Activated CD8-positive, alpha-beta T cell treated with anti-CD3 and anti-CD28 coated beads for 36 hours (primary cell): ENCODE results near the gene CCAR1. TPM values are rescaled to one million over a fixed set of nuclear protein-coding genes. Genes with fewer than 3 reads are reported as not detected.
"Not testable (repeated sequence)": the region's sequence is repeated elsewhere in the genome, so short reads cannot be mapped to it uniquely, and the experiment has no call there.

Source experiments
- ATAC-seq: fragments of 200-7000 bp; cut with Tn5 transposase; one replicate; pipeline ENCODE4 v1.10.0; 2021; ENCODE audit warnings: mild to moderate bottlenecking, moderate library complexity
- CTCF ChIA-PET: fragments of 350-600 bp; sonication (Branson Sonifier 250); formaldehyde crosslinking; loops from one replicate; lab custom pipeline; 2021; ENCODE audit warnings: antibody characterized with exemption; lab: Charles Lee
- POLR2A ChIA-PET: fragments of 350-600 bp; sonication (Branson Sonifier 250); formaldehyde crosslinking; loops from one replicate; lab custom pipeline; 2021; ENCODE audit warnings: antibody characterized with exemption; lab: Charles Lee
- DNase-seq: peaks from one replicate; pipeline ENCODE4 v3.0.0-alpha.2; 2020
- H3K27ac Mint-ChIP-seq: one replicate; pipeline ENCODE4 v1.8.0; 2021; ENCODE audit warnings: mild to moderate bottlenecking, mixed read lengths
- H3K27me3 Mint-ChIP-seq: one replicate; pipeline ENCODE4 v1.8.0; 2021; ENCODE audit warnings: mixed read lengths
- H3K36me3 Mint-ChIP-seq: one replicate; pipeline ENCODE4 v1.8.0; 2021; ENCODE audit warnings: low read depth, mixed read lengths
- H3K4me1 Mint-ChIP-seq: one replicate; pipeline ENCODE4 v1.8.0; 2021; ENCODE audit warnings: low read depth, mixed read lengths
- H3K4me3 Mint-ChIP-seq: one replicate; pipeline ENCODE4 v1.8.0; 2021; ENCODE audit warnings: mild to moderate bottlenecking, moderate library complexity, mixed read lengths
- H3K9me3 Mint-ChIP-seq: one replicate; pipeline ENCODE4 v1.8.0; 2021; ENCODE audit warnings: mixed read lengths
- intact Hi-C: fragments of 100-400 bp; cut with micrococcal nuclease; formaldehyde crosslinking; loops from one replicate; pipeline ENCODE4 v1.10.0; 2022
- total RNA-seq, 2 experiments: library from RNA; stranded (reverse); gene quantifications; one replicate each; pipeline ENCODE4 v1.2.3, GENCODE V29; 2021
- TF ChIP-seq, protein P1 (sequence below): fragments of 200-600 bp; IDR thresholded peaks from one replicate; pipeline ENCODE4 v1.8.0; 2022; ENCODE audit warnings: antibody characterized with exemption, mild to moderate bottlenecking

CCAR1 gene
- total RNA-seq, 2 experiments from 2014 or later = 86.3 to 101 TPM

DNA sequence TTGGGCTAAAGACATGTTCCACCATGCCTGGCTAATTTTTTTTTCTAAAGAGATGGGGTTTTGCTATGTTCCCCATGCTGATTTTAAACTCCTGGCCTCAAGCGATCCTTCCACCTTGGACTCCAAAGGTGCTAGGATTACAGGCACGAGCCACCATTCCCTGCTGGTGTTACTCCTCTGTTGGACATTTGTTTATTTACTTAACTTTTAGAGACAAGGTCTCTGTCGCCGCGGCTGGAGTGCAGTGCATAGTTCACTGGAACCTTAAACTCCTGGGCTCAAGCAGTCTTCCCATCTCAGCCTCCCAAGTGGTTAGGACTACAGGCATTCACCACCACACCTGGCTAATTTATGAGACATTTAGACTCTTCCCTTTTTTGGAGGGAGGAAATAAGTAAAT lies 38.9 kb downstream of the CCAR1 start:
- ChIA-PET POLR2A (no interaction called here), CTCF (no interaction called here)
- ATAC-seq (no peak), DNase-seq (no peak)
- no peak overlapping the region for H3K4me3 Mint-ChIP-seq
- intact Hi-C loops = no loop called here
- H3K4me1 Mint-ChIP-seq = no peaks in the 10 kb centered on the region
- no peaks in the 10 kb centered on the region for H3K27me3 Mint-ChIP-seq
- H3K27ac Mint-ChIP-seq = no peak overlapping the region
- TF ChIP-seq, protein P1, sequence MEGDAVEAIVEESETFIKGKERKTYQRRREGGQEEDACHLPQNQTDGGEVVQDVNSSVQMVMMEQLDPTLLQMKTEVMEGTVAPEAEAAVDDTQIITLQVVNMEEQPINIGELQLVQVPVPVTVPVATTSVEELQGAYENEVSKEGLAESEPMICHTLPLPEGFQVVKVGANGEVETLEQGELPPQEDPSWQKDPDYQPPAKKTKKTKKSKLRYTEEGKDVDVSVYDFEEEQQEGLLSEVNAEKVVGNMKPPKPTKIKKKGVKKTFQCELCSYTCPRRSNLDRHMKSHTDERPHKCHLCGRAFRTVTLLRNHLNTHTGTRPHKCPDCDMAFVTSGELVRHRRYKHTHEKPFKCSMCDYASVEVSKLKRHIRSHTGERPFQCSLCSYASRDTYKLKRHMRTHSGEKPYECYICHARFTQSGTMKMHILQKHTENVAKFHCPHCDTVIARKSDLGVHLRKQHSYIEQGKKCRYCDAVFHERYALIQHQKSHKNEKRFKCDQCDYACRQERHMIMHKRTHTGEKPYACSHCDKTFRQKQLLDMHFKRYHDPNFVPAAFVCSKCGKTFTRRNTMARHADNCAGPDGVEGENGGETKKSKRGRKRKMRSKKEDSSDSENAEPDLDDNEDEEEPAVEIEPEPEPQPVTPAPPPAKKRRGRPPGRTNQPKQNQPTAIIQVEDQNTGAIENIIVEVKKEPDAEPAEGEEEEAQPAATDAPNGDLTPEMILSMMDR = no peak
- peaks cover 37% of the 10 kb centered on the region for H3K36me3 Mint-ChIP-seq
- H3K9me3 Mint-ChIP-seq = no peaks in the 10 kb centered on the region

DNA sequence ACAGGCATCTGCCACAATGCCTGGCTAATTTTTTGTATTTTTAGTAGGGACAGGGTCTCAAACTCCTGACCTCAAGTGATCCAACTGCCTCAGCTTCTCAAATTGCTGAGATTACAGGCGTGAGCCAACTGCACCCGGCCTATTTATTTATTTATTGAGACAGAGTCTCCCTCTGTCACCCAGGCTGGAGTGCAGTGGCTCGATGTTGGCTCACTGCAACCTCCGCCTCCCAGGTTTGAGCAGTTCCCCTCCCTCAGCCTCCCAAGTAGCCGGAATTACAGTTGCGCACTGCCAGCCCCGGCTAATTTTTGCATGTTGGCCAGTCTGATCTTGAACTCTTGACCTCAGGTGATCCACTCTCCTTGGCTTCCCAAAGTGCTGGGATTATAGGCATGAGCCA lies 46.4 kb downstream of the CCAR1 start:
- intact Hi-C loops, POLR2A ChIA-PET, H3K27ac Mint-ChIP-seq, DNase-seq, H3K4me1 Mint-ChIP-seq, CTCF ChIA-PET, H3K4me3 Mint-ChIP-seq, H3K9me3 Mint-ChIP-seq, H3K27me3 Mint-ChIP-seq, ATAC-seq: not testable (repeated sequence)
- H3K36me3 Mint-ChIP-seq = peaks cover 37% of the 10 kb centered on the region

DNA sequence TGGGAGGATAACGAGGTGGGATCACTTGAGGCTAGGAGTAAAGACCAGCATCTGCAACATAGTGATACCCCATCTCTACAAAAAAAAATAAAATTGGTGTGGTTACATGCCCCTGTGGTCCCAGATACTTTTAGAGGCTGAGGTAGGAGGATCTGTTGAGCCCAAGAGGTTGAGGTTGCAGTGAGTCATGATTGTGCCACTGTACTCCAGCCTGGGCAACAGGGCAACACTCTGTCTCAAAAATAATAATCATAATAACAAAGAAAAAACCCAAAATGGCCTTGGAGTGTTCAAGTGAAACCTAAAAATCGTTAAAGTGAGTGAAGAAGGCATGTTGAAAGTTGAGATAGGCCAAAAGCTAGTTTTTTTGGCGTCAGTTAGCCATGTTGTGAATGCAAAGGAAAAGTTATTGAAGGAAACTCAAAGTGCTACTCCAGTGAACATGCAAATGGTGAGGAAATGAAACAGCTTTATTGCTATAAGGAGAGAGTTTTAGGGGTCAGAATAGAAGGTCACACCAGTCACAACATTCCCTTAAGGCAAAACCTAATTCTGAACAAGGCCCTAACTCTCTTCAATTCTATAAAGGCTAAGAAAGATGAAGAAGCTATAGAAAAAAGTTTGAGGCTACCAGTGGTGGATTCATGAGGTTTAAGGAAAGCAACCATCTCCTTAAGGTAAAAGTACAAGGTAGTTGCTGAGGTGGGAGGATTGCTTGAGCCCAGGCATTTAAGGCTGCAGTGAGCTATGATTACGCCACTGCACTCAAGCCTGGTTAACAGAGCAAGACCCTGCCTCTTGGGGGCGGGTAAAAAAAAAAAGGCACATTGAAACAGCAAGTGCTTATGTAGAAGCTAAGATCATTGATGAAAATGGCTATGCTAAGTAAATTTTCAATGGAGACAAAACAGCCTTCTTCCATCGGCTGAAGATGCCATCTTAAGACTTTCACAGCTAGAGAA lies 60.9 kb downstream of the CCAR1 start:
- ChIA-PET POLR2A (no interaction called here), CTCF (interaction anchor here (1.0 kb wide), 1 partner anchor 46 kb away, joined by 3 read pairs; the partner anchor contains the start of gene STOX1)
- ATAC-seq = no peak
- TF ChIP-seq, protein P1 = no peak
- H3K36me3 Mint-ChIP-seq = peaks cover 52% of the 10 kb centered on the region
- DNase-seq = no peak
- H3K4me3 Mint-ChIP-seq = no peak overlapping the region
- intact Hi-C loops = no loop called here
- no peaks in the 10 kb centered on the region for H3K27me3 Mint-ChIP-seq
- H3K27ac Mint-ChIP-seq = peak overlapping the region; percentile 61
- H3K4me1 Mint-ChIP-seq = no peaks in the 10 kb centered on the region
- no peaks in the 10 kb centered on the region for H3K9me3 Mint-ChIP-seq

DNA sequence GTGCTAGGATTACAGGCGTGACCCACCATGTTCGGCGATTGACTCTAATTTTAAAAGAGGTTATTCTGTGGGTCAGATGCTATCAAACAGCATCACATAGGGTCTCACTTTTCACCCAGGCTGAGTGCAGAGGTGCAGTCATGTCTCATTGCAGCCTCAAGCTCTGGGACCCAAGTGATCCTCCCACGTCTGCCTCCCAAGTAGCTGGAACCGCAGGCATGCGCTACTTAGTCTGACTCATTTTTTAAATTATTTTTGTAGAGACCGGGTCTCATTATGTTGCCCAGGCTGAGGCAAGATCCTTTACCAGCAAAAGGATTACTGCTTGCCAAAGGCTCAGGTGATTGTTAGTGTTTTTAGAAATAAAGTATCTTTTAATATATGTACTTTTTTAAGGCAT lies 63.4 kb downstream of the CCAR1 start:
- Mint-ChIP-seq H3K36me3 (peaks cover 45% of the 10 kb centered on the region), H3K27me3 (no peaks in the 10 kb centered on the region), H3K4me1 (no peaks in the 10 kb centered on the region), H3K9me3 (no peaks in the 10 kb centered on the region), H3K27ac (no peak overlapping the region), H3K4me3 (no peak overlapping the region)
- intact Hi-C loops = no loop called here
- POLR2A ChIA-PET = no interaction called here
- CTCF ChIA-PET = no interaction called here
- no peak for ATAC-seq
- TF ChIP-seq, protein P1 = no peak
- no peak for DNase-seq

DNA sequence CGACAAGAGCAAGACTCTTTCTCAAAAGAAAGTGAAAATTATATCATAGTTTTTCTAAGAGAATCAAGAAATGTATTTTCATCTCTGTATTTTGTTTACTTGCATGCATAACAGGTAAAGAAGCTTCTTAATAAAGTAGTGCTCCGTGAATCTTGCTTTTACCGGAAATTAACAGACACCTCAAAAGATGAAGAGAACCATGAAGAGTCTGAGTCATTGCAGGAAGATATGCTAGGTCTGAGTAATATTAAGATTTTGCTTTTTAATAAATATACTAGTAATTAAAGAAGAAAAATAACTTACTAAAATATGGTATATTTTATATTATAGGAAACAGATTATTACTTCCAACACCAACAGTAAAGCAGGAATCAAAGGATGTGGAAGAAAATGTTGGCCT lies 66.8 kb downstream of the CCAR1 start:
- H3K27ac Mint-ChIP-seq = no peak overlapping the region
- intact Hi-C loops = no loop called here
- peaks cover 31% of the 10 kb centered on the region for H3K36me3 Mint-ChIP-seq
- H3K4me3 Mint-ChIP-seq = no peak overlapping the region
- H3K4me1 Mint-ChIP-seq = no peaks in the 10 kb centered on the region
- ChIA-PET CTCF (no interaction called here), POLR2A (interaction anchor here (0.7 kb wide), 1 partner anchor 61 kb away, joined by 4 read pairs; no protein-coding TSS in a partner anchor)
- no peak for ATAC-seq
- no peaks in the 10 kb centered on the region for H3K27me3 Mint-ChIP-seq
- TF ChIP-seq, protein P1 = no peak
- no peaks in the 10 kb centered on the region for H3K9me3 Mint-ChIP-seq
- no peak for DNase-seq
